Activated naive CD4-positive, alpha-beta T cell treated with anti-CD3 and anti-CD28 coated beads for 36 hours (primary cell): Measurements from ENCODE around the gene SATB2. TPM values are rescaled to one million over a fixed set of nuclear protein-coding genes. Genes with fewer than 3 reads are reported as not detected.

Source experiments
- CTCF ChIA-PET: fragments of 350-600 bp; sonication (Branson Sonifier 250); formaldehyde crosslinking; loops from one replicate; lab custom pipeline; 2021; ENCODE audit warnings: antibody characterized with exemption; lab: Charles Lee
- DNase-seq: peaks from one replicate; pipeline ENCODE4 v3.0.0-alpha.2; 2020
- H3K27ac Mint-ChIP-seq: one replicate; pipeline ENCODE4 v1.8.0; 2021; ENCODE audit warnings: mild to moderate bottlenecking, mixed read lengths
- H3K27me3 Mint-ChIP-seq: one replicate; pipeline ENCODE4 v1.8.0; 2021; ENCODE audit warnings: low read depth, mixed read lengths
- H3K36me3 Mint-ChIP-seq: one replicate; pipeline ENCODE4 v1.8.0; 2021; ENCODE audit warnings: low read depth, mixed read lengths
- H3K4me1 Mint-ChIP-seq: one replicate; pipeline ENCODE4 v1.8.0; 2021; ENCODE audit warnings: low read depth, mixed read lengths
- H3K4me3 Mint-ChIP-seq: one replicate; pipeline ENCODE4 v1.8.0; 2021; ENCODE audit warnings: mild to moderate bottlenecking, moderate library complexity, mixed read lengths
- H3K9me3 Mint-ChIP-seq: one replicate; pipeline ENCODE4 v1.8.0; 2021; ENCODE audit warnings: mixed read lengths
- intact Hi-C: fragments of 100-400 bp; cut with micrococcal nuclease; formaldehyde crosslinking; loops from one replicate; pipeline ENCODE4 v1.15.1; 2023
- total RNA-seq, 2 experiments: library from RNA; stranded (reverse); gene quantifications; one replicate each; pipeline ENCODE4 v1.2.3, GENCODE V29; 2021

Gene SATB2
- total RNA-seq, 2 experiments from 2014 or later = 0.02 to 0.44 TPM

DNA sequence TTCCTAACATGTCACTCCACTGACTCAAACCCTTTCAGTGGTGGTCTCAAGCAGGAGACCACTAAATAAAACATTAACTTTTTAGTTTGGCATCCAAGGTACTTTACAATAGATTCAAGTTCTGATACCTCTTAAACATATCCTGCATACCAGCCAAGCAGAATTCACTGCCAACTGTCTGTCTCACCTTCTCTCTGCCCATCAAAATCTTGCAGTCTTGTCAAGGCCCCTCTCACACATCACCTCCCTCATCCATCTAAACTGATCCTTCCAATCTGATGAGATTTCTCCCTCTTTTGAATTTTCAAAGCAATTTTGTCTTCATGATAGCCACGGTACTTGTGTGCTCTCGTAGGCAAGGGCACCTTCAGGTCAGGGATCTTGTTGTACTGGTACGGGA is 43.7 kb downstream of the SATB2 start:
- H3K9me3 Mint-ChIP-seq = no peaks in the 10 kb centered on the region

DNA sequence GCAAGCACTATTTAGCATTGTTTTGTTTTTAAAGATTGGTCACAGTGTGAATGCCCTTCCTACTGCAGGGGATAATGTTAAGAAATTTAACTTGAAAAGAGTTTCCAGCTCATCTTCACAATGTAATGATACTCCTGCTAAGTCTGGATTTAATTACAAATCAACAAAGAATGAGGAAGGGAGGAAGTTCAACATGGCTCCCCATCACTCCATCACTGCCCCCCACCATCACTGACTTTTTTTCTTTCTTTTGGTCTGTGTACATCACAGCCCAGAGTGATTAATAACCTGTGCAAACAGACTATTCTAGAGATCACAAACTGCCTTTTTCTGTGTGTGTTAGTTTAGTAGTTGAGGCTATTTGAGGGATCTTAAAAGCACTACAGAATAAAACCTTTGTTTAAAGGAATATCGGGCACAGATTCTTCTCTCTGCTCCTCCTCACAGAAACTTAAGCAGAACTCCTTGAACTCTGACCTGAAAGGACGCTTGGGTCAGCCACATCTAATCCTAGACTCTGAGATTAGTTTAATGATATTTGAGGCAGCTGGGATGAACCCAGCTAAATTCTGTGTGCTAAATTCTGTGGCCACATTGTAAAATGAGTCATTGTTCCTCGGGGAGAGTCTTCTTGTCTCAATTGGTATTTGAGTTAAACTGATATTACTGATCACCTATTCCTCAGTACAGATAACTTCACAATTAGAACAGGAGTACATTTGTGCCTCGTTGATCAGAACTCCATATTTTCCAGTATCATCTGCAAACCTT is 47.8 kb downstream of the SATB2 start:
- intact Hi-C loops = no loop called here
- CTCF ChIA-PET = no interaction called here
- H3K4me3 Mint-ChIP-seq = no peak overlapping the region

More for the DNA sequence above, 43.7 kb downstream of the SATB2 start:
- H3K4me1 Mint-ChIP-seq = no peaks in the 10 kb centered on the region
- no peak for DNase-seq
- intact Hi-C loops = no loop called here
- no peak overlapping the region for H3K27ac Mint-ChIP-seq
- CTCF ChIA-PET = no interaction called here
- H3K36me3 Mint-ChIP-seq = no peaks in the 10 kb centered on the region
- H3K4me3 Mint-ChIP-seq = no peak overlapping the region
- H3K27me3 Mint-ChIP-seq = peaks cover 17% of the 10 kb centered on the region

DNA sequence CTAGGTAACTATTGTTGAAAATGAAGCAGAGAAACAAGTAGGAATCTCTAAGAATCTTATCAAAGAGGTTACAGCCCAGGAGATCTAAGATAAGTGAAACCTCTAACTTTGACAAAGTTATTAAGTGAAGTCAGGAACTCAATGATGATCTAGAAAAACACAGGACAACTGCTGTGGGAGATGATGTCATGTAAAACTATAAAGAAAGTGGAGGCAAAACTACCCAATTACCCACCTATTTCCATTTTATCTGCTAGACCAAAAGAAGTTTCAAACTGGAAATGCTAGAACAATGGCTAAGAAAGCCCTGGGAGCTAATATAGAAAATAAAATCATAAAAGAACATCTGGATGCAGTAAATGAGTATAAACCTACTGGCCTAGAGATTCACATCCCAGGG is 50.3 kb downstream of the SATB2 start:
- no peak for DNase-seq
- Mint-ChIP-seq H3K9me3 (no peaks in the 10 kb centered on the region), H3K27ac (no peak overlapping the region), H3K36me3 (no peaks in the 10 kb centered on the region), H3K4me3 (no peak overlapping the region), H3K4me1 (no peaks in the 10 kb centered on the region), H3K27me3 (peaks cover 18% of the 10 kb centered on the region)
- intact Hi-C loops = no loop called here
- CTCF ChIA-PET = no interaction called here

More for the DNA sequence above, 47.8 kb downstream of the SATB2 start:
- H3K27ac Mint-ChIP-seq = no peak overlapping the region
- H3K9me3 Mint-ChIP-seq = no peaks in the 10 kb centered on the region
- H3K4me1 Mint-ChIP-seq = no peaks in the 10 kb centered on the region
- DNase-seq = no peak
- peaks cover 20% of the 10 kb centered on the region for H3K27me3 Mint-ChIP-seq
- H3K36me3 Mint-ChIP-seq = no peaks in the 10 kb centered on the region

DNA sequence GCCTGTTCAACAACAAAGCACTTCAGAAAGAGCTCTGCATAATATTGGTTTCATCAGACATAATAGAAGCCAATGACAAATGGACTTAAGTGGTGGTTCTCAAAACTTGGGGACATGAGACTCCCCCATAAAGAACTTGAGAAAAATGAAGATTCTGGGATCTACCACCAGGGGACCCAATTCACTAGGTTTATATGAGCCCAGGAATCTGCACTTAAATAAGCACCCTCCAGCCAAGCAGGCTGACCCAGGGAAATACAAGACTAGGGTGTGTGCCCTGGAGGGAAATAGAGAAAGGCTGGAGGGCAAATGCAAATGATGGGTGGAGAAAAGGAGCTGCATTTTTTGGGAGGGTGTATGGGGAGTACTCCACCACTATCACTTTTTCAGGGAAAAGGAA is 52.5 kb downstream of the SATB2 start:
- DNase-seq = no peak
- CTCF ChIA-PET = interaction anchor here (1.2 kb wide), 1 partner anchor 84 kb away, joined by 3 read pairs; no protein-coding TSS in a partner anchor
- no peaks in the 10 kb centered on the region for H3K36me3 Mint-ChIP-seq
- no peak overlapping the region for H3K27ac Mint-ChIP-seq
- no peak overlapping the region for H3K4me3 Mint-ChIP-seq
- intact Hi-C loops = loop anchor here (1.0 kb wide), 1 partner anchor 81 kb away; no protein-coding TSS in a partner anchor
- no peaks in the 10 kb centered on the region for H3K9me3 Mint-ChIP-seq
- H3K27me3 Mint-ChIP-seq = peaks cover 14% of the 10 kb centered on the region
- no peaks in the 10 kb centered on the region for H3K4me1 Mint-ChIP-seq

DNA sequence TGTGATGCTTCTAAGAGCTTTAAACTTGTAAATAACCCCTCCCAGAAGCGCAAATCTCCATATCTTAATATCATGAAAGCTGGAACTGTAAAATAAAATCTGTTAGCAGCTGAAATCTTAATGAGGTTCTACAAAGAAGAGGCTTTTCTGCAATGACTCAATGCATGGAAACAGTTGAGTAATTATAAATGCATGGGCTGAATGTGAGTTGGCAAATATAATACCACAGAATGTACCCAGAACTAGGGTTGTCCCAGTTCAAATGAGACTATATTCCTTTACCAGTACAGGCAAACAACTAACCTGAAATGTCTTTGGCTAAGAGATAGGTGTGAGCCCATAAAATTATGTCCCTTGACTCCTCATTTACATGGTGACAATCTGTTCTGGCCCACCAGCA is 52.9 kb downstream of the SATB2 start:
- CTCF ChIA-PET = interaction anchor here (0.6 to 1.2 kb wide), 2 partner anchors 84 to 1108 kb away, joined by 3 read pairs; no protein-coding TSS in a partner anchor
- intact Hi-C loops = loop anchor here (1.0 kb wide), 1 partner anchor 81 kb away; no protein-coding TSS in a partner anchor
- H3K27ac Mint-ChIP-seq = no peak overlapping the region
- no peaks in the 10 kb centered on the region for H3K4me1 Mint-ChIP-seq
- H3K4me3 Mint-ChIP-seq = no peak overlapping the region
- DNase-seq = no peak
- no peaks in the 10 kb centered on the region for H3K9me3 Mint-ChIP-seq
- no peaks in the 10 kb centered on the region for H3K36me3 Mint-ChIP-seq
- H3K27me3 Mint-ChIP-seq = peaks cover 11% of the 10 kb centered on the region

DNA sequence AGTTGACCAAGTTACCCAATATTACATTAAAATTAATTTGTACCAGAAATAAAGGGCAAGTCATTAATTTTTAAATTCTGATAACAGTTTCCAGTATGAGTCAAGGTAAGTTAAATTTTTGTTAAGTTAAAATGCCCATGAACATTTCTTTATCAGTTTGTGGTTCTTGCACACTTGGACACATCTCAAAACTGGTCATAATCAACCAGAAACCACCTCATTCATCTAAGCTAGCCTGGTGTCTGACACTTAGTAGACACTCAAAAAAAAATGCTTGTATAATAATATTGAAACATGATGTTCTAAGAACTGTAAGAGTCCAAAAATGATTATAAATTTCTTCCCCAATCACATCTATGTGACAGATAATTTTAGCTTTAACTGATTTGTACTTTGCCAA is 62.4 kb downstream of the SATB2 start:
- DNase-seq = no peak
- H3K4me1 Mint-ChIP-seq = no peaks in the 10 kb centered on the region
- H3K36me3 Mint-ChIP-seq = no peaks in the 10 kb centered on the region
- H3K9me3 Mint-ChIP-seq = no peaks in the 10 kb centered on the region
- H3K27ac Mint-ChIP-seq = no peak overlapping the region
- intact Hi-C loops = no loop called here
- CTCF ChIA-PET = interaction anchor here (1.1 kb wide), 1 partner anchor 22 kb away, joined by 3 read pairs; no protein-coding TSS in a partner anchor
- no peak overlapping the region for H3K4me3 Mint-ChIP-seq
- H3K27me3 Mint-ChIP-seq = peaks cover 4% of the 10 kb centered on the region

DNA sequence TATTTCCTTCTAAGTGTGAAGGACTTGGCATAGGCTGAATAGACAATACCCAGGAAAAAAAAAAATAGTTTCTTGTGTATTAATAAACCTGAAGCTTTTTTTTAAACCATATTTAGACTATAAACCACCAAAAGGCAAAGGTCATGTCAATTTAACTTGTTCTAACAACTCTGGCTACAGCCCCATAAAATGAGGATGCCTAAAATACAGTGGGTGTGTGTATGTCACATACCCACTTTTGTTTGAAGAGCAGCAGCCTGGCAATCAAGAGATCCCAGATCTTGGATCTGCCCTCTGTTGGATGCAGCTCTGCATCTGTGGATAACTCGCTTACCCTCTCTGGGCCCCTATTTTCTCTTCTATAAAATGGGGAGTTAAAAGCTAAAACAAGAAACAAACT is 65.4 kb downstream of the SATB2 start:
- CTCF ChIA-PET = no interaction called here
- Mint-ChIP-seq H3K27me3 (peaks cover 4% of the 10 kb centered on the region), H3K4me3 (no peak overlapping the region), H3K36me3 (no peaks in the 10 kb centered on the region), H3K27ac (no peak overlapping the region), H3K4me1 (no peaks in the 10 kb centered on the region), H3K9me3 (no peaks in the 10 kb centered on the region)
- intact Hi-C loops = no loop called here
- DNase-seq = no peak

DNA sequence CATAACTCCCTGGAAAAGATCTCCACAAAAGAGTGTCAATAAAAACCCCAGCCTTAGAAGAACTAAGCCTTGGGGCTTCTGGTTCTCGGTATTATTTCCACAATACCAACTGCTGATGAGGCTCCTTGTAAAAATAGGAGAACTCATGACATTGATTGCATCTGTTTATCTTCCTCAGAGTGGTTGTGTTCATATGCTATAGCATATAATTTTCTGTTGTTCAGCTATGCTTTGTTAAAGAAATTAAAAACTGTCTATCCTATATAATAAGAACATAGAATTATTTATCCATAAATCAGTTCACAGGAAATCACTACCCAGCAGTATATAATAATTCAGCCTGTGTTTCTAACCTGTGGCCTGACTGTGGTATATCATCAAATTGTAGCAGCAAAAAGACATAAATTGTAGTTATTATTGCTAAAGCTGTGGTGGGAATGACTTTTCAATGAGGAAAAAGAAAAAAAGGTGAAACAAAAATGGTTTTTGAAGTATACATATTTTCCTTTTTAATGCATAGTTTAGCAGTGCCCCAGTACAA is 68.9 kb downstream of the SATB2 start:
- CTCF ChIA-PET = no interaction called here
- H3K36me3 Mint-ChIP-seq = no peaks in the 10 kb centered on the region
- no peak overlapping the region for H3K27ac Mint-ChIP-seq
- peaks cover 16% of the 10 kb centered on the region for H3K27me3 Mint-ChIP-seq
- intact Hi-C loops = no loop called here
- no peak overlapping the region for H3K4me3 Mint-ChIP-seq
- DNase-seq = no peak
- H3K9me3 Mint-ChIP-seq = no peaks in the 10 kb centered on the region
- H3K4me1 Mint-ChIP-seq = no peaks in the 10 kb centered on the region

DNA sequence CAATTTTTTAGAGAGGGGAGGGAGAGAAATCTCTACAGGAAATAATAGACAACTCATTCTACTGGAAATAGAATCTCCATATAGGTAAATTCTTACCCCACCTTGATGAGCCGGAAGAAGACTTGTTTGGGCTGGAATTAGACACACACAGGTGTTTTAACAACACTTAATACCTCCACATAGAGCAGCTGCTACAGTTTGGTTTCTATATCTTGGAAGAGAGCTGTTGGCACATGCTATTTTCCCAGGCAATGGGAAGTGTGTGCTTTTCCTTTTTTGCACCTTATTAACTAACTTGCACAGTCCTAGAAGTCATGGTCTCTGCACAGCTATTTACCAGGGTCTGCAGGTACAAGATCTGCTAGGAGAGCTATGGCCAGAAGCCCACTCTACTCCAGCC is 73.7 kb downstream of the SATB2 start:
- intact Hi-C loops = no loop called here

DNA sequence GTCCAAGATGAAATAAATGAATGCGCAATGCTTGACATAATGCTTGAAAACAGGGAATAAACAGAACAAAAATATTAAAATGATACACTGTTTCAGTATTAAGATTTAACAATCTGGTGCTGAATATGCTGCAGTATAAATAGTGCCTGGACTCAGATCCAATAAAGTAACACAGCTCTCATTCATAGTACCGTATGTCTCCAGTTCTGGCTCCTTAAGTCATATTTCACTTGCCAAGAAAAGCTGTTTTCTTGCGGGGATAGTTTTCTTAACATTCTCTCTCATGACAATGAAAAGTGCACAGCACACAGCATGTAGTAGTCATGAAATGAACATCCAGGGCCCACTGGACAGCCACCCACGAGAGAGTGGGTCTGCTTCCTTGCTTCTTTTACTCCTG is 74.7 kb downstream of the SATB2 start:
- peaks cover 27% of the 10 kb centered on the region for H3K27me3 Mint-ChIP-seq
- no peak overlapping the region for H3K27ac Mint-ChIP-seq
- CTCF ChIA-PET = no interaction called here
- H3K9me3 Mint-ChIP-seq = no peaks in the 10 kb centered on the region
- H3K36me3 Mint-ChIP-seq = no peaks in the 10 kb centered on the region
- no peaks in the 10 kb centered on the region for H3K4me1 Mint-ChIP-seq
- intact Hi-C loops = no loop called here
- DNase-seq = no peak
- H3K4me3 Mint-ChIP-seq = no peak overlapping the region

More for the DNA sequence above, 73.7 kb downstream of the SATB2 start:
- DNase-seq = no peak
- no peaks in the 10 kb centered on the region for H3K9me3 Mint-ChIP-seq
- no peaks in the 10 kb centered on the region for H3K36me3 Mint-ChIP-seq
- CTCF ChIA-PET = no interaction called here
- no peak overlapping the region for H3K27ac Mint-ChIP-seq
- peaks cover 24% of the 10 kb centered on the region for H3K27me3 Mint-ChIP-seq
- no peaks in the 10 kb centered on the region for H3K4me1 Mint-ChIP-seq
- H3K4me3 Mint-ChIP-seq = no peak overlapping the region

DNA sequence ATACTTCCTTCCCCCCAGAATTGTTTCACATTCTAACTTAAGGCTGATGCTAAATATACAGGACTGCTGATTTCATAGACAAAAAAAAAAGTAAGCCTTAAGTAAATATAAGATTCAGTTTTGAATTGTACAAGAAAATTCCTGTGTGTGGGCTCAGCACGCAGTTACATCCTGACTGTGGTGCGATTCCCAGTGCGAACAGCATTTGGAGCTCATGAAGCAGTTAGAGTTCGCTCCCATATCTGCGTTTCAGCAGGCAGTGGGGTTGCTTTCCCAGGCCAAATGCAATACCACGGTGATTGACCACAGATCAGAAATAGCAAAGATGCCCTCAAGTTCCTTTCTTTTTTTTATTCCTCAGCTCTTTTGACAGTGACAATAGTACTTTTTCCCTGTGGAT is 75.6 kb downstream of the SATB2 start:
- H3K27ac Mint-ChIP-seq = no peak overlapping the region
- peaks cover 27% of the 10 kb centered on the region for H3K27me3 Mint-ChIP-seq
- H3K4me1 Mint-ChIP-seq = no peaks in the 10 kb centered on the region
- no peaks in the 10 kb centered on the region for H3K9me3 Mint-ChIP-seq
- no peaks in the 10 kb centered on the region for H3K36me3 Mint-ChIP-seq
- intact Hi-C loops = no loop called here
- DNase-seq = no peak
- H3K4me3 Mint-ChIP-seq = no peak overlapping the region
- CTCF ChIA-PET = no interaction called here

DNA sequence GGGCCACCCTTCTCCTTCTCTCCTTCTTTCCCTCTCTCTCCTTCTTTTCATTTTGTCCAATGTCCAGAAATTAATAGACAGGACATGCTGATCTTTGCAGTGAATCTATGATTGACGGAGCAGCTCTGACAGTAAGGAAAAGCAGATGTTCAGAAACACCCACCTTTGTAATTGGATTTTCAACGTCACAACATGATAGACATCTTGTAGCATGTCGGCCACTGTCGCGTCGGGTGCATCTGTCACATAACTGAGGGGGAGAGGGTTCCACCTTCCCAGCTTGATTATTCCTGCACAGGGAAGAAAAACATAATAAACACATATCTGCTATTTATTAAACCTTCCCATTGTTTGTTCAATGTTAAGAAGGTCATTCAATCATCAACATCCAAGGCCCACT is 76.2 kb downstream of the SATB2 start:
- no peak for DNase-seq
- Mint-ChIP-seq H3K9me3 (no peaks in the 10 kb centered on the region), H3K27ac (no peak overlapping the region), H3K27me3 (peaks cover 27% of the 10 kb centered on the region), H3K4me3 (no peak overlapping the region), H3K4me1 (no peaks in the 10 kb centered on the region), H3K36me3 (no peaks in the 10 kb centered on the region)
- intact Hi-C loops = no loop called here
- CTCF ChIA-PET = no interaction called here
